Stimulated activated memory B cell treated with anti-CD40 and anti-IgM and Interleukin-4, amounts not matched to agents 10 μg/mL and 1 μg/mL and 100 μg/mL, for 72 hours (primary cell): ENCODE measurements around the gene AMIGO3.
"Not testable (repeated sequence)": the region's sequence is repeated elsewhere in the genome, so short reads cannot be mapped to it uniquely, and the experiment has no call there.

Source experiments
- ATAC-seq: fragments of 150-1000 bp; cut with Tn5 transposase; 2 replicates; pipeline ENCODE4 v1.10.0; 2021
- H3K27ac Mint-ChIP-seq: one replicate; pipeline ENCODE4 v1.8.0; 2022; ENCODE audit warnings: mild to moderate bottlenecking, mixed read lengths
- H3K27me3 Mint-ChIP-seq: one replicate; pipeline ENCODE4 v1.8.0; 2022; ENCODE audit warnings: mixed read lengths
- H3K36me3 Mint-ChIP-seq: one replicate; pipeline ENCODE4 v1.8.0; 2022; ENCODE audit warnings: mixed read lengths
- H3K4me1 Mint-ChIP-seq: one replicate; pipeline ENCODE4 v1.8.0; 2022; ENCODE audit warnings: mixed read lengths
- H3K4me3 Mint-ChIP-seq: one replicate; pipeline ENCODE4 v1.8.0; 2022; ENCODE audit warnings: mild to moderate bottlenecking, moderate library complexity, mixed read lengths
- H3K9me3 Mint-ChIP-seq: one replicate; pipeline ENCODE4 v1.8.0; 2022; ENCODE audit warnings: mixed read lengths

The AMIGO3 gene

DNA sequence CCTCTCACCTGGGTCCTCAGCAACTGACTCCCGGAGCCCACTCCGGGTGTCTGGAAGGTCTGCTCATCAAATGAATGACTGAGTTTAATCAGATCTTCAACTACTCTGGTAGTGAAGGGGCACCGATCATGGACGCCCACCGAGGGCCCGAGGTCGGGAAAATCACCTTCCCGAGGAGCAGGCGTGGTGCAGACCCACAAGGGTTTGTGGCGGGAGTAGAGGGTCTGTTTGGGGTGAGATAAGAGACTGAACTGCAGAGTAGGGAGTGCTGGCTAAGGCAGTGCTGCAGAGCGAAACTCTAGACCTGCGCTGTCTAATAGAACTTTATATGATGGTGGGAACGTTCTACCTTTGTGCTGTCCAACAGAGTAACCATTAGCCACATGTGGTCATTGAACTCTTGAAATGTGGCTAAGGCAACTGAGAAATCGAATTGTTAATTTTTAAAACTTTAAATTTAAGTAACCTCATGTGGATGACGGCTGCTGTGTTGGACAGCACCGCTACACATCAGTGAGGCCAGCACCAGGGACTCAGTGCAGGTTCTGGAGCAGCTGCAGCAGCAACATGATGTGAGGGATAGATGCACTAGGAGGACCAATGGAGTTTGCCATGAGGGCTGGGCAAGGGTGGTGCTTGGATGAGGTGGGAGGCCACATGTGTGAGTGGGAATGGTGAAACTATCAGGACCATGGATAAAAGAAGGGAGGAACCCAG is 29.4 kb downstream of the AMIGO3 start:
- not testable (repeated sequence) for H3K36me3 Mint-ChIP-seq, ATAC-seq, H3K27me3 Mint-ChIP-seq, H3K9me3 Mint-ChIP-seq
- Mint-ChIP-seq H3K4me1 (peaks cover 44% of the 10 kb centered on the region), H3K27ac (peak overlapping the region; percentile 89), H3K4me3 (peak overlapping the region; percentile 98)

DNA sequence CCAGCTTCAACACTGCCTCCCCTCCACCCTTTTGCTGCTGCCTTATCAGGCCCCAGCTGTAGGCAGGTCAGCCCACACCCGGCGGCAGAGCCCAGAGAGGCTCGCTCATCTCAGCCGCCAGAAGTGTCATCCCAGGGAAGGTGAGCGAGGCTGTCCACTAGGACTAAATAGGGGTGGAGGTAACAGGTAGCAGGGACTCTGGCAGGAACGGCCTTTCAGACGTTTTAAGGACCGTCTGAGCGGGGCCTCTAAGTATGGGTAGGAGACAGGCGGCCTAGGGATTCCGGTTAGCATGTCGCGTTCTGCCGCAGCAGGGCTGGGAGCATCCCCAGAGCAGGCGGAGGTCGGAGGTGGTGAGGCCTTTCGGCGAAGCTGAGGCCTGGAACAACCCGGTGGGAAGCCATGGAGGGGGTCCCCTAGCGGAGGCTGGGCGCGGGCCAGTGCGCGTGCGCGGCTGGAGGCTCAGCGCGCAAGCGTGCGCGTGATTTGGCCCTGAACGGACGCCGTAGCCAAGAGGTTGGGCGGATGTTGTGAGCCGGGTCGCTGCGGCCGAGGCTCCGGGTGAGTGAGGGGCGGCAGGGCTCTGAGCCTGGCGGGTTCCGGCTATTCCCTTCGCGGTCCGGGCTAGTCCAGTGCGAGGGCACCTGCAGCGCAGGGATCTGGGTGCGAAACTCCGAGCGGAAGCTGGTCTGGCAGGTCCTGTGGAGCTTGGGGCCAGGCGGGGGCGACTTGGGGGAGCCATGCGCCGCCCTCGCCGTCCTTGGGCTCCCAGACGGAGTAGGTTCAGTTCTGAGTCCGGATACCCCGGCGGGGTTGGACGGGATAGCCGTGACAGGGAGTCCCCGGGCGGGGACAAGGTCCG is 30.2 kb downstream of the AMIGO3 start, which contains the start of the genes MST1 and RNF123:
Gene MST1, minus strand, starts transcription at position 429 of the 862 bp plus-strand sequence. CDS start 783 bp downstream, outside the sequence.
Gene RNF123, plus strand, starts transcription at position 512 of the 862 bp plus-strand sequence. CDS start 1,609 bp downstream, outside the sequence.
- H3K27ac Mint-ChIP-seq, result peak within 1 kb of the TSS; percentile 89
- no peaks in the 10 kb centered on the region for H3K9me3 Mint-ChIP-seq
- ATAC-seq, result peak; percentile 82
- peaks cover 44% of the 10 kb centered on the region for H3K4me1 Mint-ChIP-seq
- peaks cover 17% of the 10 kb centered on the region for H3K36me3 Mint-ChIP-seq
- H3K27me3 Mint-ChIP-seq, result peaks cover 7% of the 10 kb centered on the region
- peak within 1 kb of the TSS; percentile 98 for H3K4me3 Mint-ChIP-seq

DNA sequence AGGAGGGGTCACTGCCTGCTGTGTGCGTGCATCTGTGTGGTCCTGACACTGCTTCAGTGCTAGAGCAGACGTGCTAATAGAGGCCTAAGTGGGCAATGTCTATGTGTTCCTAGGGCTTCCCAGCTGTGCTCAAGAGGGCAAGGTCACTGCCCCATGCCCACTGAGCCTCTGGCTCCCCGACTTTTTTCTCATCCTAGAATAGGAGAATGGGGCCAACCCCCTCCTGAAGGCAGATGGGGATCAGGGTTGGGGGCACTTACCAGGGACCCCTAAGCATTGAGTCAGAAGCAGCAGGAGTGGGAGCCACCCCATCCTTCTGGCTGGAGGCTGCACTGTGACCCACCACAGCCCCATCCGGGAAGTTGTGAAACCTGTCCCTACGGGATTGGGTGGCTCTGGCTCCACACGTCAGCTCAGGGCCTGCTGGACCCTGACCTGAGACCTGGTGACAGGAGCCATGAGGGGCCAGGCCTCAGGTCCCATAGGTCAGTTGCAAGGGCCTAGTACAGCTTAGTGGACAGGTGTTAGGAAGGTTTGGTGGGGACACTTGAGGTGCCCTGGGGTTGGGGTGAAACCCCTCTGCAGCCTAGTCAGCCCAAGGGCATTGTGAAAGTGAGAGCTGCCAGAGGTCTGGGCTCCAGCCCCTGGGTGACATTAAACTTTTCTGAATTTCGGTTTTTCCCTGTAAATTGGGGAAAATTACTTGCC is 31.0 kb downstream of the AMIGO3 start:
- Mint-ChIP-seq H3K27ac (peak overlapping the region; percentile 89), H3K4me3 (peak overlapping the region; percentile 98), H3K36me3 (peaks cover 22% of the 10 kb centered on the region), H3K4me1 (peaks cover 44% of the 10 kb centered on the region)
- not testable (repeated sequence) for H3K27me3 Mint-ChIP-seq, H3K9me3 Mint-ChIP-seq
- peak; percentile 3 for ATAC-seq

DNA sequence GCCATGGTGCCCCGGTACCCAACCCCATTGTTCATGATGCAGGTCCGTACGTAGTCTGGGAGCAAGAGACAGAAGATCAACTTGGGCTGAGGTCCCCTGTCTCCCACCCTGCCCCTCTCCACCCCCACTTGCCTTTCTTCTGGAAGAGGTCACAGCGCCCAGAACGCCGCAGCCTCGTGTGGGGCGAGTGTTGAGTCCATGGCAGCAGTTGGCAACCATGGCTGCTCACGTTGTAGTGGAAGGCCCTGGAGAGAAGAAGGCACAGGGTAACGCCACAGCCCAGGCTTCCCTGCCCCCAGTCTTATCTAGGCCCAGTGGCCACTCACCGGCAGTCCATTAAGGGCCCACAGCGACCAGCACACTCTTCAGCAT is 32.1 kb downstream of the AMIGO3 start:
- not testable (repeated sequence) for H3K27me3 Mint-ChIP-seq, H3K27ac Mint-ChIP-seq, ATAC-seq, H3K4me3 Mint-ChIP-seq, H3K9me3 Mint-ChIP-seq
- peaks cover 44% of the 10 kb centered on the region for H3K4me1 Mint-ChIP-seq
- H3K36me3 Mint-ChIP-seq, result peaks cover 30% of the 10 kb centered on the region

DNA sequence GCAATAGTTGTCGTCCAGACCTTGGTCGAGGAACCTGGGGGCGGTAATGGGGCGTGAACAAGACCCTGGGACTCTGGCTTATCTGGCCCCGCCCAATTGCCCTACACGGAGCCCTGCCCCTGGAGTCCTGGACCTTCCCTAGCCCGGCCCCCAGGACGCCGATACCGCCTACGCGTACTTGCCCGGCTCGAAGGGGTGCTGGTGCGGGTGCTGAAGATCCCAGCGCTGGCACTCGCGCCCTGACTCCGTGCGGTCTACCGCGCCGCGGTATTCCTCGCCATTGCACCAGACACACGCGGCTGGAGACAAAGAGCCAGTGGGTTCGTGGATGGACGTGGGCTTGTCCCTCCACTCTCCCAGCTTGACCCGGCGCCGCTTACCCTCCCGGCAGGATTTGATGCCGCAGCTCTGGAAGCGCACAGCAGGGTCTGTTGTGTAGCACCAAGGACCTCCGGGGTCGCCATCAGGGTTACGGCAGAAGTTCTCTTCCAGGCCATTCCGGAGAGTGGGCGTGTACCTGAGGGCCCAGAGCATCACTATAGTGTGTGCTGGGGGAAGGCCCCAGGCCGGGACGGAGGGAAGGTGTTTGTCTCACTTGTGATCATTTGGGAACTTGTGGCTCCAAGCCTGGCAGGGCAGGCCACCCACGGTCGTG is 32.6 kb downstream of the AMIGO3 start:
- Mint-ChIP-seq H3K4me1 (peaks cover 44% of the 10 kb centered on the region), H3K4me3 (peak overlapping the region; percentile 46), H3K36me3 (peaks cover 34% of the 10 kb centered on the region)
- ATAC-seq, result peak; percentile 22
- not testable (repeated sequence) for H3K9me3 Mint-ChIP-seq, H3K27me3 Mint-ChIP-seq, H3K27ac Mint-ChIP-seq

DNA sequence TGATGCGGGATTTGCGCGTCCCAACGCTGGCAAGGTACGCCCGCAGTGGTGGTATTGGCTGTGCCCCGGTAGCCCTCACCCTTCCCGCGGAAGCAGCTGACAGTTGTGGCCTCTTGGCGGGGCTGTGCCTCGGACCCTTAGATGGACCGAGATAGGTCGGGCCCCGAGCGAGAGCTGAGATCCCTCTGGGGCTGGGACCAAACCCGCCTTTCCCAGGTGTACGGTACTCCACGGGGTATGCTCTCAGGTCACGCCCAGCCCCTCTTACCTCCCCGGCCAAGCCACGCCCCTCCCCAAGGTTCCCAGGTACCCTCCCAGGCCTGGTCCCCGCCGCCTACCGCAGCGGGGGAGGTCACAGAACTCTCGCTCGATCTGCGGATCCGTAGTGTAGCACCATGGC is 33.1 kb downstream of the AMIGO3 start:
- not testable (repeated sequence) for H3K9me3 Mint-ChIP-seq, H3K27ac Mint-ChIP-seq, H3K27me3 Mint-ChIP-seq
- ATAC-seq, result peak; percentile 2
- Mint-ChIP-seq H3K4me3 (peak overlapping the region; percentile 68), H3K4me1 (peaks cover 40% of the 10 kb centered on the region), H3K36me3 (peaks cover 36% of the 10 kb centered on the region)

DNA sequence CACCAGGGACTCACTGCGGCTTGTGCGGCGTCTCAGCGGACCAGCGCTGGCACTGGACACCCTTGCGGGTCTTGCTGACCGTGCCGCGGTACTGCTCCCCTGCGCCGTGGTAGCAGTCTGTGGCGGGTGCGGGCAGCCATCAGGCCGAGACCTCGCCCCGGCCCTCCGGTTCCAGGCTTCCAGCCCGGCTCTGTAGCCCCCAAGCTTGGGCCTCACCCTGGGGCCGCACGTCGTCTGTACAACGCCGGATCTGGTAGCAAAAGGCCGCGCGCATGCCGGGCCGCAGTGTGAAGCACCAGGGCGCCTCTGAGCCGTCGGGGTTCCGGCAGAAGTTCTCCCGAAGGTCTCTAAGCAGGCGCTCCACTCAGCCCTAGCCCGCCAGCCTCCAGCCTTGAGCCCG is 33.6 kb downstream of the AMIGO3 start:
- not testable (repeated sequence) for H3K4me3 Mint-ChIP-seq, ATAC-seq, H3K27ac Mint-ChIP-seq, H3K27me3 Mint-ChIP-seq, H3K9me3 Mint-ChIP-seq
- peaks cover 38% of the 10 kb centered on the region for H3K36me3 Mint-ChIP-seq
- peaks cover 38% of the 10 kb centered on the region for H3K4me1 Mint-ChIP-seq

DNA sequence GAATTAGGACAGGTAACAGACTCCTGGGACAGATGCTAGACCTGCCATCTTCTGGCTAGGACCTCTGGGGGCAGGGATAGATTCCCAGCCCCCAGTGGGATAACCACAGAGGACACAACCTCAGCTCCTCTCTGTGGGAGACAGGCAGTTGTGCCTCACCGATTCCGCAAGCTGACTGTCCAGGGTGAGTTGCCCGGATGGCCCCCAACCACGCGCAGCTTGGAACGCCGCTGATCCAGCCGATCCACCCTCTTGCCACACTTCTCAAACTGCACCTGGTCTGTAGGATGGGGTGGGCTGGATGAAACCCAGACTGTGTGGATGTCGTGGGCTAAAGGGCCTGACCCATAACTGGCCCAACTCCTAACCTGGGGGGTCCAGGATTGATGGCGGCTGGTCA is 34.4 kb downstream of the AMIGO3 start:
- not testable (repeated sequence) for H3K27ac Mint-ChIP-seq, H3K4me3 Mint-ChIP-seq, H3K27me3 Mint-ChIP-seq, ATAC-seq, H3K9me3 Mint-ChIP-seq
- H3K4me1 Mint-ChIP-seq, result peaks cover 38% of the 10 kb centered on the region
- H3K36me3 Mint-ChIP-seq, result peaks cover 45% of the 10 kb centered on the region

DNA sequence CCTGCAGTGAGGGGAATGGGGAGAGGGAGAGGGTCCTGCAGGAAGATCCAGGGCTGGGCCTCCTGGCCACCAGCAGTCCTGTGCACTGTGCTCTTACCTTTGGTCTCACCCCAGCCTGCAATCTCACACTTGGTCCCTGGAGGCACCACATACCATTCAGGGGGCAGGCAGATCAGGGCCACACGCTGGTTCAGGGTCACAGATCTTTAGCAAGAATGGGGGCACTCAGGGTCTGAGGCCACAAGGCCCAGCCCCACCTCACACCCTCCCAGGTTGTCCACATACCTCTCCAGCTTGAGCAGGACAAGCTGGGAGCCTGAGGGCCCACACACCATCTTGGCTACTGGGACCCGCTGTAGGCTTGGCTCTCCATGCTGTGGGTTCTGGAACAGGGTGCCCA is 35.0 kb downstream of the AMIGO3 start:
- not testable (repeated sequence) for H3K4me3 Mint-ChIP-seq, H3K27me3 Mint-ChIP-seq, H3K9me3 Mint-ChIP-seq, H3K27ac Mint-ChIP-seq, ATAC-seq
- peaks cover 34% of the 10 kb centered on the region for H3K4me1 Mint-ChIP-seq
- H3K36me3 Mint-ChIP-seq, result peaks cover 51% of the 10 kb centered on the region

DNA sequence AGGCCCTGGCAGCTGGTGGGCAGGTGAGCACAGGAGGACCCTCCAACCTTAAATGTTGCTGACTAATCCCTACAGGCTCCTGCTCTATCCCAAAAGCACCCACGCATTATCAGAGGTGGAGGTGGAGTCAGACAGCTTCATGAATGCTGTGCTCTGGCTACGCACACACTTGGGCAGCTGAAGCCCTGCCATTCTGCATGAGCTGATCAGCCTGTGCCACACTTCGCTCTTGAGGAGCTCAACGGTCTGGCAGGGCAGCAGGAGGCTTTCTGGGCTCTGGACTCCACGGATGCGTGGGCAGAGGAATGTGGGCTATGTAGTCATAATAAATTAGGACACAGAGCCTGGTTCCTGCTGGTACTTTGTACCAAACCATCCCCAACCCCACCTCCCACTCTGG is 36.3 kb downstream of the AMIGO3 start:
- H3K9me3 Mint-ChIP-seq, result no peaks in the 10 kb centered on the region
- H3K4me3 Mint-ChIP-seq, result no peak overlapping the region
- peaks cover 21% of the 10 kb centered on the region for H3K4me1 Mint-ChIP-seq
- H3K36me3 Mint-ChIP-seq, result peaks cover 58% of the 10 kb centered on the region
- ATAC-seq, result no peak
- H3K27ac Mint-ChIP-seq, result no peak overlapping the region
- H3K27me3 Mint-ChIP-seq, result peaks cover 7% of the 10 kb centered on the region

DNA sequence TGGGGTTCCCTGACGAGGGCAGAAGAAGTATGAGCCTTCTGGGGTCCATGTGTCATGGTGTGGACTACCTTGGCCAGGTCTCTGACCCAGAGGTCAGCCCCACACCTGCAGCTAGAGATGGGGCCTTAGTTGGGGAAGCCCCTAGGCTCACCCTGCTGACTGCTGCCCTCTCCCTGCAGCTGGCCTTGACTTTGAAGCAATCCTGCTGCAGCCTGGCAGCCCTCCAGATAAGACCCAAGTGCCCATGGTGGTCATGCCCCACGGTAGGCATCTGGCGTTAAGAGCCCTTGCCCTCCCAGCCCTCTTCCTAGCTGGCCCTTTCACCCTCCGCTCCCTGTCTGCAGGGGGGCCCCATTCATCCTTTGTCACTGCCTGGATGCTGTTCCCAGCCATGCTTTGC is 37.9 kb downstream of the AMIGO3 start:
- Mint-ChIP-seq H3K4me3 (no peak overlapping the region), H3K9me3 (no peaks in the 10 kb centered on the region), H3K36me3 (peaks cover 71% of the 10 kb centered on the region), H3K27ac (no peak overlapping the region), H3K27me3 (peaks cover 7% of the 10 kb centered on the region), H3K4me1 (peaks cover 18% of the 10 kb centered on the region)
- ATAC-seq, result no peak

DNA sequence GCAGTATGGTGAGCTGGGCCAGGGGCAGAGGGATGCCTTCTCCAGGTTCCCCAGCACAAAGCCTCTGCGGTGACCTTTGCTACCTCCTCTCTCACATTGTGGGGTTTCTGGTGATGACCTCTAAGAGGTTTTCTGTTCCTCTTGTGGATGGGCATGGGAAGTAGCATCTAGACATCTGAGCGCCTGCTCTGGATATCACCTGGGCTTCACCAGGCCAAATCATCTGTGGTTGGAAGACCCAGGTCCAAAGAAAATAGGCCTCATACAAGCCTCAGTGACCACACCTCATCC is 38.3 kb downstream of the AMIGO3 start:
- peak; percentile 58 for ATAC-seq
- H3K27ac Mint-ChIP-seq, result no peak overlapping the region
- peaks cover 7% of the 10 kb centered on the region for H3K27me3 Mint-ChIP-seq
- H3K4me1 Mint-ChIP-seq, result peaks cover 19% of the 10 kb centered on the region
- H3K4me3 Mint-ChIP-seq, result no peak overlapping the region
- H3K9me3 Mint-ChIP-seq, result no peaks in the 10 kb centered on the region
- H3K36me3 Mint-ChIP-seq, result peaks cover 75% of the 10 kb centered on the region

DNA sequence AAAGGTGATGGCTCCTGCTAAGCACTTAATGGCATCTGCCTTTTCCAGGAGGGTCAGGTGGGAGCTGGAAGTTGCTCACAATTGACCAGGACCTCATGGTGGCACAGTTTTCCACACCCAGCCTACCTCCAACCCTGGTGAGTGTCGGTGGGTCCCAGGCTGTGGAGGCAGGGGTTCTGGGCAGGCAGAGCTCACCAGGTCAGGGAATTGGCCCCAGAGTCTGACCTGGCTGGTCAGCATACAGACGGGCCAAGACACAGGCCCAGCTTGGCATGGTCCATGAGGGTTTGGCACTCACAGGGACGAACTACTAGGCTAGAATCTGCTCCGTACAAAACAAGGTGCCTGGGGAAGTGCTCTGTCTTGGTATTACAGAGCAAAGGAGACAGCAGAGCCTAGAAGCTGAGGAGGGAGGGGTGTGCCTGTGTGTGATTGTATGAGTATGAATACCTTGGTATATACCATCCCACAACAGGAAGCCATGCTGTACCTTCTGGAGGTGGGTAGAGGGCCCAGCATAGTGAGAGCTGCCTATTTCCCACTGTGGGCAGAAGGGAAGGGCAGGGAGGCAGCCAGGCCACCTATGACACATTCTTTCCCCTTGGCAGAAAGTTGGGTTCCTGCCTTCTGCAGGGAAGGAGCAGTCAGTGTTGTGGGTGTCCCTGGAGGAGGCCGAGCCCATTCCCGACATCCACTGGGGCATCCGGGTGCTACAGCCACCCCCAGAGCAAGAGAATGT is 38.8 kb downstream of the AMIGO3 start:
- peak overlapping the region; percentile 6 for H3K27ac Mint-ChIP-seq
- peaks cover 24% of the 10 kb centered on the region for H3K4me1 Mint-ChIP-seq
- ATAC-seq, result peak; percentile 70
- no peaks in the 10 kb centered on the region for H3K9me3 Mint-ChIP-seq
- H3K4me3 Mint-ChIP-seq, result no peak overlapping the region
- H3K27me3 Mint-ChIP-seq, result peaks cover 7% of the 10 kb centered on the region
- peaks cover 80% of the 10 kb centered on the region for H3K36me3 Mint-ChIP-seq

DNA sequence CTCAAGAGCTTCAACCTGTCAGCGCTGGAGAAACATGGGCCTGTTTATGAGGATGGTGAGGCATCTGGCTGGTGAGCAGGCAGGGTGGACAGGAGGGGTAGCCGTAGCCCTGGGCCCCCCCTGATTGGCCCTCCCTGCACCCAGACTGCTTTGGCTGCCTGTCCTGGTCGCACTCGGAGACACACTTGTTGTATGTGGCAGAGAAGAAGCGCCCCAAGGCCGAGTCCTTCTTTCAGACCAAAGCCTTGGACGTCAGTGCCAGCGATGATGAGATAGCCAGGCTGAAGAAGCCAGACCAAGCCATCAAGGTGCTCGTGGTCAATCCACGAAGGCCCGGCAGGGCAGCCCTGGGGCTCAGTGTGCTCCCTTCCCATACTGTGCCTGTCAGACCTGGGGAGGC is 43.6 kb downstream of the AMIGO3 start:
- Mint-ChIP-seq H3K36me3 (peaks cover 48% of the 10 kb centered on the region), H3K27ac (no peak overlapping the region), H3K4me3 (no peak overlapping the region), H3K4me1 (peaks cover 44% of the 10 kb centered on the region), H3K9me3 (no peaks in the 10 kb centered on the region), H3K27me3 (no peaks in the 10 kb centered on the region)
- ATAC-seq, result no peak
